ENCODE results near the gene SMIM10. TPM values are rescaled to one million over a fixed set of nuclear protein-coding genes. Genes with fewer than 3 reads are reported as not detected.

Gene SMIM10
- total and polyA plus RNA-seq, 2 of the 13 experiments (the other 11 are each of a cell fraction or from before 2014, with no cell fraction given): not detected

DNA sequence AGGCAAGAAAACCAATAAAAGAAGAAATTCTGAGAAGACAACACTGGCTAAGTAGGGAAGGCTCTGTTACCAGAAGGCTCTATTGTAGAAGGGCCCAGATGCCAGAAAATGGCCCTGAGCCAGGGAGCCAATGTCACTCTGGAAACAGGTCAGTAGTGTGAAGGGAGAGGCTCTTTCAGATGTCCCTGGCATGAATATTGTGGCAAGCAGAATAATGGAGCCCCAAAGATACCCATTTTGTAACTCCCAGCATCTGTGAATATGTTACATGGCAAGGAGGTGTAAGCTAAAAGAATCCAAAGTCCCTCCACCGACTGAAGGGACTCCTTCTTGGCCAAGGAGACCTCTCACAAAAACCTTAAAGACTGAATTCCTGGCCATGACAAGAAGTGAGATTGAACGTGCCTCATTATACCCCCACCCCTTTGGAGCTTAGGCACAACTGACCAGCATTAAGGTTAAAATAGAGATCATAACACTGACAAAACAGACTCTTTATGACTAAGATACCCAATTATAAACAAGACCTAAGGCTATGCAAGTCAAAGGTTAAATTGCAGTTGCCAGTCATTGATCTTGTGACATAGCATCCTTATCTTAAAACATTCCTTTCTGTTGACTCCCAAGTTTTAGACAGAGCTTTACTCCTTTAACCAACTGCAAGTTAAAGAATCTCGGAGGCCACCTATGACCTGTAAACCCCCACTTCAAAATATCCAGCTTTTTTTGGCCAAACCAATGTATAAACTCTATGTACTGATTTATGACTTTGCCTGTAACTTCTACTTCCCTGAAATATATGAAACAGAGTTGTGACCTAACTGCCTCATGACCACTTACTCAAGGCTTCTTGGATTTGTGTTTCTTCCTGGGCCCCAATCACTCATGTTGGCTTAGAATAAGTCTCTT is 42.2 kb upstream of the SMIM10 start (continued):
- TF ChIP-seq, protein P1, sequence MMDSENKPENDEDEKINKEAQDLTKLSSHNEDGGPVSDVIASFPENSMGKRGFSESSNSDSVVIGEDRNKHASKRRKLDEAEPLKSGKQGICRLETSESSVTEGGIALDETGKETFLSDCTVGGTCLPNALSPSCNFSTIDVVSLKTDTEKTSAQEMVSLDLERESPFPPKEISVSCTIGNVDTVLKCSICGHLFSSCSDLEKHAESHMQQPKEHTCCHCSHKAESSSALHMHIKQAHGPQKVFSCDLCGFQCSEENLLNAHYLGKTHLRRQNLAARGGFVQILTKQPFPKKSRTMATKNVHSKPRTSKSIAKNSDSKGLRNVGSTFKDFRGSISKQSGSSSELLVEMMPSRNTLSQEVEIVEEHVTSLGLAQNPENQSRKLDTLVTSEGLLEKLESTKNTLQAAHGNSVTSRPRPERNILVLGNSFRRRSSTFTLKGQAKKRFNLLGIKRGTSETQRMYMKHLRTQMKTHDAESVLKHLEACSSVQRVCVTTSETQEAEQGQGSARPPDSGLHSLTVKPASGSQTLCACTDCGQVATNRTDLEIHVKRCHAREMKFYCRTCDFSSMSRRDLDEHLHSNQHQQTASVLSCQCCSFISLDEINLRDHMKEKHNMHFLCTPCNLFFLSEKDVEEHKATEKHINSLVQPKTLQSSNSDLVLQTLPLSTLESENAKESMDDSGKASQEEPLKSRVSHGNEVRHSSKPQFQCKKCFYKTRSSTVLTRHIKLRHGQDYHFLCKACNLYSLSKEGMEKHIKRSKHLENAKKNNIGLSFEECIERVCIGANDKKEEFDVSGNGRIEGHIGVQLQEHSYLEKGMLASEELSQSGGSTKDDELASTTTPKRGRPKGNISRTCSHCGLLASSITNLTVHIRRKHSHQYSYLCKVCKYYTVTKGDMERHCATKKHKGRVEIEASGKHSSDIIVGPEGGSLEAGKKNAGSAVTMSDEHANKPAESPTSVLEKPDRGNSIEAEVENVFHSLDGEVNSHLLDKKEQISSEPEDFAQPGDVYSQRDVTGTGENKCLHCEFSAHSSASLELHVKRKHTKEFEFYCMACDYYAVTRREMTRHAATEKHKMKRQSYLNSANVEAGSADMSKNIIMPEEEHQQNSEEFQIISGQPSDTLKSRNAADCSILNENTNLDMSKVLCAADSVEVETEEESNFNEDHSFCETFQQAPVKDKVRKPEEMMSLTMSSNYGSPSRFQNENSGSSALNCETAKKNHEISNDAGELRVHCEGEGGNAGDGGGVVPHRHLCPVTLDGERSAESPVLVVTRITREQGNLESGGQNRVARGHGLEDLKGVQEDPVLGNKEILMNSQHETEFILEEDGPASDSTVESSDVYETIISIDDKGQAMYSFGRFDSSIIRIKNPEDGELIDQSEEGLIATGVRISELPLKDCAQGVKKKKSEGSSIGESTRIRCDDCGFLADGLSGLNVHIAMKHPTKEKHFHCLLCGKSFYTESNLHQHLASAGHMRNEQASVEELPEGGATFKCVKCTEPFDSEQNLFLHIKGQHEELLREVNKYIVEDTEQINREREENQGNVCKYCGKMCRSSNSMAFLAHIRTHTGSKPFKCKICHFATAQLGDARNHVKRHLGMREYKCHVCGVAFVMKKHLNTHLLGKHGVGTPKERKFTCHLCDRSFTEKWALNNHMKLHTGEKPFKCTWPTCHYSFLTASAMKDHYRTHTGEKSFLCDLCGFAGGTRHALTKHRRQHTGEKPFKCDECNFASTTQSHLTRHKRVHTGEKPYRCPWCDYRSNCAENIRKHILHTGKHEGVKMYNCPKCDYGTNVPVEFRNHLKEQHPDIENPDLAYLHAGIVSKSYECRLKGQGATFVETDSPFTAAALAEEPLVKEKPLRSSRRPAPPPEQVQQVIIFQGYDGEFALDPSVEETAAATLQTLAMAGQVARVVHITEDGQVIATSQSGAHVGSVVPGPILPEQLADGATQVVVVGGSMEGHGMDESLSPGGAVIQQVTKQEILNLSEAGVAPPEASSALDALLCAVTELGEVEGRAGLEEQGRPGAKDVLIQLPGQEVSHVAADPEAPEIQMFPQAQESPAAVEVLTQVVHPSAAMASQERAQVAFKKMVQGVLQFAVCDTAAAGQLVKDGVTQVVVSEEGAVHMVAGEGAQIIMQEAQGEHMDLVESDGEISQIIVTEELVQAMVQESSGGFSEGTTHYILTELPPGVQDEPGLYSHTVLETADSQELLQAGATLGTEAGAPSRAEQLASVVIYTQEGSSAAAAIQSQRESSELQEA (CRISPR knock-in tag; IDR thresholded peaks at IDR 0.05; ENCODE audit: not compliant biosample characterization): no peak
- TF ChIP-seq ZBTB3 (CRISPR knock-in tag; IDR thresholded peaks at IDR 0.05; ENCODE audit: borderline replicate concordance, low read depth) (no peak), ZNF709 (CRISPR knock-in tag; IDR thresholded peaks at IDR 0.05) (no peak), SIX1 (CRISPR knock-in tag; IDR thresholded peaks at IDR 0.05; ENCODE audit: borderline replicate concordance) (no peak), MTA1 (CRISPR knock-in tag; IDR thresholded peaks at IDR 0.05; ENCODE audit: borderline replicate concordance) (no peak), MXI1 (IDR thresholded peaks at IDR 0.05; ENCODE audit: borderline replicate concordance, low read depth, low read length) (no peak), RXRB (CRISPR knock-in tag; IDR thresholded peaks at IDR 0.05; ENCODE audit: borderline replicate concordance) (peak; percentile 65), RARG (CRISPR knock-in tag; IDR thresholded peaks at IDR 0.05; ENCODE audit: low read depth) (no peak)
- TF ChIP-seq, protein P2, sequence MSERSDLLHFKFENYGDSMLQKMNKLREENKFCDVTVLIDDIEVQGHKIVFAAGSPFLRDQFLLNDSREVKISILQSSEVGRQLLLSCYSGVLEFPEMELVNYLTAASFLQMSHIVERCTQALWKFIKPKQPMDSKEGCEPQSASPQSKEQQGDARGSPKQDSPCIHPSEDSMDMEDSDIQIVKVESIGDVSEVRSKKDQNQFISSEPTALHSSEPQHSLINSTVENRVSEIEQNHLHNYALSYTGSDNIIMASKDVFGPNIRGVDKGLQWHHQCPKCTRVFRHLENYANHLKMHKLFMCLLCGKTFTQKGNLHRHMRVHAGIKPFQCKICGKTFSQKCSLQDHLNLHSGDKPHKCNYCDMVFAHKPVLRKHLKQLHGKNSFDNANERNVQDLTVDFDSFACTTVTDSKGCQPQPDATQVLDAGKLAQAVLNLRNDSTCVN (CRISPR knock-in tag; IDR thresholded peaks at IDR 0.05; ENCODE audit: borderline replicate concordance): no peak
- TF ChIP-seq, protein P3, sequence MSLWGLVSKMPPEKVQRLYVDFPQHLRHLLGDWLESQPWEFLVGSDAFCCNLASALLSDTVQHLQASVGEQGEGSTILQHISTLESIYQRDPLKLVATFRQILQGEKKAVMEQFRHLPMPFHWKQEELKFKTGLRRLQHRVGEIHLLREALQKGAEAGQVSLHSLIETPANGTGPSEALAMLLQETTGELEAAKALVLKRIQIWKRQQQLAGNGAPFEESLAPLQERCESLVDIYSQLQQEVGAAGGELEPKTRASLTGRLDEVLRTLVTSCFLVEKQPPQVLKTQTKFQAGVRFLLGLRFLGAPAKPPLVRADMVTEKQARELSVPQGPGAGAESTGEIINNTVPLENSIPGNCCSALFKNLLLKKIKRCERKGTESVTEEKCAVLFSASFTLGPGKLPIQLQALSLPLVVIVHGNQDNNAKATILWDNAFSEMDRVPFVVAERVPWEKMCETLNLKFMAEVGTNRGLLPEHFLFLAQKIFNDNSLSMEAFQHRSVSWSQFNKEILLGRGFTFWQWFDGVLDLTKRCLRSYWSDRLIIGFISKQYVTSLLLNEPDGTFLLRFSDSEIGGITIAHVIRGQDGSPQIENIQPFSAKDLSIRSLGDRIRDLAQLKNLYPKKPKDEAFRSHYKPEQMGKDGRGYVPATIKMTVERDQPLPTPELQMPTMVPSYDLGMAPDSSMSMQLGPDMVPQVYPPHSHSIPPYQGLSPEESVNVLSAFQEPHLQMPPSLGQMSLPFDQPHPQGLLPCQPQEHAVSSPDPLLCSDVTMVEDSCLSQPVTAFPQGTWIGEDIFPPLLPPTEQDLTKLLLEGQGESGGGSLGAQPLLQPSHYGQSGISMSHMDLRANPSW (CRISPR knock-in tag; IDR thresholded peaks at IDR 0.05; ENCODE audit: borderline replicate concordance): no peak
- TF ChIP-seq, protein P4, sequence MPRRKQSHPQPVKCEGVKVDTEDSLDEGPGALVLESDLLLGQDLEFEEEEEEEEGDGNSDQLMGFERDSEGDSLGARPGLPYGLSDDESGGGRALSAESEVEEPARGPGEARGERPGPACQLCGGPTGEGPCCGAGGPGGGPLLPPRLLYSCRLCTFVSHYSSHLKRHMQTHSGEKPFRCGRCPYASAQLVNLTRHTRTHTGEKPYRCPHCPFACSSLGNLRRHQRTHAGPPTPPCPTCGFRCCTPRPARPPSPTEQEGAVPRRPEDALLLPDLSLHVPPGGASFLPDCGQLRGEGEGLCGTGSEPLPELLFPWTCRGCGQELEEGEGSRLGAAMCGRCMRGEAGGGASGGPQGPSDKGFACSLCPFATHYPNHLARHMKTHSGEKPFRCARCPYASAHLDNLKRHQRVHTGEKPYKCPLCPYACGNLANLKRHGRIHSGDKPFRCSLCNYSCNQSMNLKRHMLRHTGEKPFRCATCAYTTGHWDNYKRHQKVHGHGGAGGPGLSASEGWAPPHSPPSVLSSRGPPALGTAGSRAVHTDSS (CRISPR knock-in tag; conservative IDR thresholded peaks at IDR 0.05): no peak
- TF ChIP-seq, protein P5, sequence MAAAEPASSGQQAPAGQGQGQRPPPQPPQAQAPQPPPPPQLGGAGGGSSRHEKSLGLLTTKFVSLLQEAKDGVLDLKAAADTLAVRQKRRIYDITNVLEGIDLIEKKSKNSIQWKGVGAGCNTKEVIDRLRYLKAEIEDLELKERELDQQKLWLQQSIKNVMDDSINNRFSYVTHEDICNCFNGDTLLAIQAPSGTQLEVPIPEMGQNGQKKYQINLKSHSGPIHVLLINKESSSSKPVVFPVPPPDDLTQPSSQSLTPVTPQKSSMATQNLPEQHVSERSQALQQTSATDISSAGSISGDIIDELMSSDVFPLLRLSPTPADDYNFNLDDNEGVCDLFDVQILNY (CRISPR knock-in tag; conservative IDR thresholded peaks at IDR 0.05): no peak
